A549 treated with CpdA at 1 μM for 4 hours (cell line): Measurements from ENCODE around the gene SLC22A17. TPM values are rescaled to one million over a fixed set of nuclear protein-coding genes. Genes with fewer than 3 reads are reported as not detected.

Source experiments
- total RNA-seq: library from RNA; stranded (reverse); fragments of 200-300 nt; extraction: Qiagen RNA extraction; gene quantifications from 5 replicates; pipeline ENCODE4 v1.2.3, GENCODE V29; 2022; ENCODE audit warnings: low read depth

The SLC22A17 gene
- 6.1 to 7.6 TPM (median 6.6 TPM) in 5 replicates for total RNA-seq

GRCh38 chr14:23352506-23353432 is at the start of gene SLC22A17:
SLC22A17 (minus strand) TSS chr14:23352887.

GRCh38 chr14:23376482-23377197 is 24.0 kb upstream of the SLC22A17 start, which contains the start of gene CMTM5:
CMTM5 (plus strand) TSS chr14:23377046; CDS start chr14:23377252, 206 bp downstream.

GRCh38 chr14:23372509-23372908 is 19.8 kb upstream of the SLC22A17 start, which contains the start of gene IL25:
IL25 (plus strand) TSS chr14:23372809.

GRCh38 chr14:23365036-23365731 is 12.5 kb upstream of the SLC22A17 start, which contains the start of gene EFS:
EFS (minus strand) TSS chr14:23365172; CDS start chr14:23365025, 147 bp downstream.

GRCh38 chr14:23320584-23321571 is 31.8 kb downstream of the SLC22A17 start, which contains the start of gene PABPN1:
PABPN1 (plus strand) TSS chr14:23321457; CDS start chr14:23321470, 13 bp downstream.

GRCh38 chr14:23306412-23307145 is 46.1 kb downstream of the SLC22A17 start, which contains the start of gene BCL2L2:
BCL2L2 (plus strand) TSS chr14:23306833; CDS start chr14:23307768, 935 bp downstream.

GRCh38 chr14:23302290-23303225 is 50.1 kb downstream of the SLC22A17 start, which contains the start of gene PPP1R3E:
PPP1R3E (minus strand) TSS chr14:23302859; CDS start chr14:23302576, 283 bp downstream.

Other genes with a start within 250 kb of the SLC22A17 start
- gene CIROP, start 247.9 kb downstream of the SLC22A17 start, total RNA-seq: not detected in 5 replicates
- not detected in 5 replicates for gene CEBPE, start 233.6 kb downstream of the SLC22A17 start, total RNA-seq
- gene SLC7A8, start 169.2 kb downstream of the SLC22A17 start, total RNA-seq: 0.18 to 0.82 TPM (median 0.42 TPM) in 5 replicates
- not detected in 5 replicates for gene RNF212B, start 115.0 kb downstream of the SLC22A17 start, total RNA-seq
- gene HOMEZ, start 66.8 kb downstream of the SLC22A17 start, total RNA-seq: 7.4 to 10.9 TPM (median 7.7 TPM) in 5 replicates
- 3.2 to 6.3 TPM (median 4.1 TPM) in 5 replicates for gene PPP1R3E, start 50.0 kb downstream of the SLC22A17 start, total RNA-seq
- gene BCL2L2, start 46.1 kb downstream of the SLC22A17 start, total RNA-seq: 19.2 to 23.2 TPM (median 20.4 TPM) in 5 replicates
- 140 to 164 TPM (median 154 TPM) in 5 replicates for gene PABPN1, start 31.4 kb downstream of the SLC22A17 start, total RNA-seq
- gene EFS, start 12.3 kb upstream of the SLC22A17 start, total RNA-seq: not detected in 5 replicates
- not detected in 5 replicates for gene IL25, start 19.9 kb upstream of the SLC22A17 start, total RNA-seq
- not detected in 5 replicates for gene CMTM5, start 24.2 kb upstream of the SLC22A17 start, total RNA-seq
- gene MYH6, start 55.4 kb upstream of the SLC22A17 start, total RNA-seq: not detected in 5 replicates
- not detected in 5 replicates for gene MYH7, start 82.8 kb upstream of the SLC22A17 start, total RNA-seq
- gene NGDN, start 116.8 kb upstream of the SLC22A17 start, total RNA-seq: 62.3 to 74.9 TPM (median 70.3 TPM) in 5 replicates
- gene ZFHX2, start 198.9 kb upstream of the SLC22A17 start, total RNA-seq: 0.77 to 2.4 TPM (median 1.7 TPM) in 5 replicates
- gene THTPA, start 203.4 kb upstream of the SLC22A17 start, total RNA-seq: 12.6 to 14.8 TPM (median 13.0 TPM) in 5 replicates
- gene AP1G2, start 214.9 kb upstream of the SLC22A17 start, total RNA-seq: 38.5 to 58.5 TPM (median 44.8 TPM) in 5 replicates
- gene JPH4, start 225.9 kb upstream of the SLC22A17 start, total RNA-seq: 0.03 TPM in 1 of 5 replicates, not detected in the others